Measurements from ENCODE around the gene FTCD. TPM values are rescaled to one million over a fixed set of nuclear protein-coding genes. Genes with fewer than 3 reads are reported as not detected.
"Not testable (repeated sequence)": the region's sequence is repeated elsewhere in the genome, so short reads cannot be mapped to it uniquely, and the experiment has no call there.

Gene FTCD
- total RNA-seq, 6 experiments from 2014 or later, result 141 to 668 (median 417) TPM

- no peaks in the 10 kb centered on the region for H3K4me1 ChIP-seq
- no peaks in the 10 kb centered on the region for H3K9me3 ChIP-seq
- intact Hi-C loops (cut with DNase I), result no loop called here
- no peaks in the 10 kb centered on the region for H3K36me3 ChIP-seq
- ATAC-seq (peak in 1 of 4 donors; percentile 11), DNase-seq (no peak)
- H3K27me3 ChIP-seq, result no peaks in the 10 kb centered on the region
- 80% methylated on average over 17 of the region's 21 CpGs for WGBS (ENCODE audit: insufficient coverage, low coverage, low lambda C conversion rate, missing lambda C conversion rate)
- TF ChIP-seq POLR2A (IDR thresholded peaks at IDR 0.05), result no peak
- TF ChIP-seq CTCF (IDR thresholded peaks at IDR 0.05), result no peak
- no peak overlapping the region for H3K27ac ChIP-seq
- H3K4me3 ChIP-seq, result no peak overlapping the region
Observed at GRCh38 chr21:46171996-46172862, 16.9 kb upstream of the FTCD start.

- Histone ChIP-seq H3K36me3 (no peaks in the 10 kb centered on the region), H3K27me3 (no peaks in the 10 kb centered on the region), H3K4me1 (no peaks in the 10 kb centered on the region), H3K4me3 (no peak overlapping the region), H3K9me3 (no peaks in the 10 kb centered on the region), H3K27ac (no peak overlapping the region)
- DNase-seq (no peak), ATAC-seq (no peak)
- intact Hi-C loops (cut with DNase I), result no loop called here
- TF ChIP-seq POLR2A (IDR thresholded peaks at IDR 0.05) (no peak), CTCF (IDR thresholded peaks at IDR 0.05) (no peak)
- WGBS (ENCODE audit: insufficient coverage, low coverage, low lambda C conversion rate, missing lambda C conversion rate), result 20% methylated on average over 2 of the region's 2 CpGs
Observed at GRCh38 chr21:46171585-46171984, 16.2 kb upstream of the FTCD start.

DNA sequence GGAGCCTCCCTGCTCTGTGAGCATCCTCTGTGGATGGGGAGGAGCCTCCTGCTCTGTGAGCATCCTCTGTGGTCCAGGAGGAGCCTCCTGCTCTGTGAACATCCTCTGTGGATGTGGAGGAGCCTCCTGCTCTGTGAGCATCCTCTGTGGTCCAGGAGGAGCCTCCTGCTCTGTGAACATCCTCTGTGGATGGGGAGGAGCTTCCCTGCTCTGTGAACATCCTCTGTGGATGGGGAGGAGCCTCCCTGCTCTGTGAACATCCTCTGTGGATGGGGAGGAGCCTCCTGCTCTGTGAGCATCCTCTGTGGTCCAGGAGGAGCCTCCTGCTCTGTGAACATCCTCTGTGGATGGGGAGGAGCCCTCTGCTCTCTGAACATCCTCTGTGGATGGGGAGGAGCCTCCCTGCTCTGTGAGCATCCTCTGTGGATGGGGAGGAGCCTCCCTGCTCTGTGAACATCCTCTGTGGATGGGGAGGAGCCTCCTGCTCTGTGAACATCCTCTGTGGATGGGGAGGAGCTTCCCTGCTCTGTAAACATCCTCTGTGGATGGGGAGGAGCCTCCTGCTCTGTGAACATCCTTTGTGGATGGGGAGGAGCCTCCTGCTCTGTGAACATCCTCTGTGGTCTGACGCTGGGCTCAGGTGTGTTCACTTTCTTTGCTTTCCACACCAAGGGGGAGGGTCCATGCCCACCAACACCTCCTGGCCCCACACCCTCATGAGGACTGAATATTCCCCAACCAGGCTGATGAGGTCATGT lies 15.2 kb upstream of the FTCD start:
- WGBS (ENCODE audit: insufficient coverage, low coverage, low lambda C conversion rate, missing lambda C conversion rate), result 40% methylated on average over 1 of the region's 1 CpG
- not testable (repeated sequence) for H3K9me3 ChIP-seq

DNA sequence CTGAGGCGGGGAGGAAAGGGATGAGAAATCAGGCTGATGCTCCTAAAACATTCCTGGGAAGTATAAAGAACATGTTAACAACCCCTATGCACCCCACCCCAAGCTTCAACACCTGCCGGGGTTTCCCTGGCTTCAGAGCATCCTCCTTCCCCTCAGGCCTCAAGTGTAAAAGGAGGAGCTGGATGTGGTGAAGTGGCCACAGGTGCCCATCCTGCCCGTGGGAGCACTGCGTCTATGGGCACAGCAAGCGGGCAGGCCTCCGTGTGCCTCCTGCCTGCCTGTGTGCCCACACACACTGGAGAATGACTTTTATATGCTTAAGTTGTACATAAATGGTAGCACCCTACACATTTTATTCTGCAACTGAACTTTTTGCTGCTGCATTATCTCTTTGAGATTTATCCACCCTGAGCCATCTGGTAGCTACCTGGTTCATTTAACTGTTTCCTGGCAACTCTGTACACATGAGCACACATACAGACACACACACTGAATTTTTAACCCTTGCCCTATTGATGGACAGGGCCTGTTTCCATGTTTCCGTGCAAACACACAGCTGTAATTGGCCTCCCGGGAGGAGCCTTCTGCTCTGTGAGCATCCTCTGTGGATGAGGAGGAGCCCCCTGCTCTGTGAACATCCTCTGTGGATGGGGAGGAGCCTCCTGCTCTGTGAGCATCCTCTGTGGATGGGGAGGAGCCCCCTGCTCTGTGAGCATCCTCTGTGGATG lies 13.4 kb upstream of the FTCD start:
- WGBS (ENCODE audit: insufficient coverage, low coverage, low lambda C conversion rate, missing lambda C conversion rate), result 64% methylated on average over 5 of the region's 8 CpGs
- intact Hi-C loops (cut with DNase I), result no loop called here
- Histone ChIP-seq H3K36me3 (no peaks in the 10 kb centered on the region), H3K27me3 (no peaks in the 10 kb centered on the region), H3K27ac (no peak overlapping the region), H3K9me3 (no peaks in the 10 kb centered on the region), H3K4me3 (no peak overlapping the region), H3K4me1 (no peaks in the 10 kb centered on the region)
- TF ChIP-seq POLR2A (IDR thresholded peaks at IDR 0.05) (no peak), CTCF (IDR thresholded peaks at IDR 0.05) (no peak)
- ATAC-seq (no peak), DNase-seq (no peak)

More for the DNA sequence above, 15.2 kb upstream of the FTCD start:
- H3K4me1 ChIP-seq; H3K27me3 ChIP-seq; DNase-seq; ATAC-seq; H3K36me3 ChIP-seq; intact Hi-C loops (cut with DNase I); H3K4me3 ChIP-seq; H3K27ac ChIP-seq: not testable (repeated sequence)

Data from right lobe of liver (tissue), 6 donors.